B cell (primary cell): ENCODE measurements around the gene RRM1.

Experiments
- EZH2 ChIP-seq: IDR thresholded peaks from 2 replicates; pipeline ENCODE4 v1.6.1; 2012; ENCODE audit warnings: borderline replicate concordance, low read depth, mild to moderate bottlenecking, moderate library complexity, low read length; ENCODE audit not compliant: insufficient read depth, poor library complexity, severe bottlenecking
- TF ChIP-seq, protein P1 (sequence below): fragments of 200-600 bp; IDR thresholded peaks from one replicate; pipeline ENCODE4 v1.8.0; 2022; ENCODE audit warnings: antibody characterized with exemption, mild to moderate bottlenecking

DNA sequence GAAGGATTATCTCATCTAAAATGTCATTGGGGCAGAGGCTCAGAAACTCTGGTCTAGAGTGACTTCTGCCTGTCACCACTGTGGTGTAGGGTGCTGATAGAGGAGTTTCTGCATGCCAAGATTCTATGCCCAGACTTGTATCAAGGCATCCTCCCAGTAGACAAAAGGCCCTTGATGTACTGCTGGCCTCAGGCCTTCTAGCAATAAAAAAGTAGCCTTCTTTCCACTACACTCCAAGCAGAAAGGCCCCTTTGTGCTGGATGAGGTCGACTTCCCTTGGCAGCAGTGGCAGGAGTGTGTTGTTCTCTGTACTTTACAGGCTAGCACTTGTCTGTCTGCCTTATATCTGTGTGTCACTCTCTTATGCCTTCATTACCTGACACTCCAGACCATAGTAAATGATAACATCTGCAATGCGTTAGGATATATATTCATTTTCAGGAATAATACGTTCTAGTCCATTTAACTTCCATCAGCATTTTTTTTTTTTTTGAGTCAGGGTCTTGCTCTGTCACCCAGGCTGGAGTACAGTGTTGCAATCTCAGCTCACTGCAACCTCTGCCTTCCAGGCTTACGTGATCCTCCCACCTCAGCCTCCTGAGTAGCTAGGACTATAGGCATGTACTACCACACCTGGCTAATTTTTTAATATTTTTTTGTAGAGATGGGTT, 49.5 kb upstream of the RRM1 start:
- TF ChIP-seq, protein P1, sequence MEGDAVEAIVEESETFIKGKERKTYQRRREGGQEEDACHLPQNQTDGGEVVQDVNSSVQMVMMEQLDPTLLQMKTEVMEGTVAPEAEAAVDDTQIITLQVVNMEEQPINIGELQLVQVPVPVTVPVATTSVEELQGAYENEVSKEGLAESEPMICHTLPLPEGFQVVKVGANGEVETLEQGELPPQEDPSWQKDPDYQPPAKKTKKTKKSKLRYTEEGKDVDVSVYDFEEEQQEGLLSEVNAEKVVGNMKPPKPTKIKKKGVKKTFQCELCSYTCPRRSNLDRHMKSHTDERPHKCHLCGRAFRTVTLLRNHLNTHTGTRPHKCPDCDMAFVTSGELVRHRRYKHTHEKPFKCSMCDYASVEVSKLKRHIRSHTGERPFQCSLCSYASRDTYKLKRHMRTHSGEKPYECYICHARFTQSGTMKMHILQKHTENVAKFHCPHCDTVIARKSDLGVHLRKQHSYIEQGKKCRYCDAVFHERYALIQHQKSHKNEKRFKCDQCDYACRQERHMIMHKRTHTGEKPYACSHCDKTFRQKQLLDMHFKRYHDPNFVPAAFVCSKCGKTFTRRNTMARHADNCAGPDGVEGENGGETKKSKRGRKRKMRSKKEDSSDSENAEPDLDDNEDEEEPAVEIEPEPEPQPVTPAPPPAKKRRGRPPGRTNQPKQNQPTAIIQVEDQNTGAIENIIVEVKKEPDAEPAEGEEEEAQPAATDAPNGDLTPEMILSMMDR = no peak
- no peak for TF ChIP-seq EZH2
